ENCODE results near the gene GPC5. TPM values are rescaled to one million over a fixed set of nuclear protein-coding genes. Genes with fewer than 3 reads are reported as not detected.

The GPC5 gene
- total and polyA plus RNA-seq, 2 donors (not counting 3 experiments of a cell fraction or from before 2014, with no cell fraction given): 0.59 to 0.97 TPM

DNA sequence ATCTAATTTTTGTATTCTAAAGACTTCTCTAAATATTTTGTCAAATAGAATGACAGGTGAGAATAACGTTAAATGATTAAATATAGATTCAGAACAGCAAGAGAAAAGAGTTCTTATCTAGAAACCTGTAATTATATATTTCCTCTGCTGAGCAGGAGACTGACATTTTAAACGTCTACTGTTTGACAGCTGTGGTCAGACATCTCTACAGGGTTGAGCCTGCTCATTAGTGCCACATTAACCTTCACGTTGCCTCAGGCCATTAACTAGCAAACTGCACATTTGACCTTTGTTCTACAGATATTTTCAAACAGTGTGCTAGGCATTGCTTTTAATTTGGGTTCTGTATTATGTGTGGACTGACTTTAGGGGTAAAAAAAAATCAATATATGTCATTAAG, 347.5 kb downstream of the GPC5 start:
- Histone ChIP-seq H3K9ac (replicated peaks; ENCODE audit: extremely low read depth, insufficient read depth, low read length) (no peak overlapping the region), H3K36me3 (ENCODE audit: control insufficient read depth in 2 of 2, extremely low read depth in 1 of 2, insufficient read depth in 2 of 2, low read length in 2 of 2) (no peaks in the 10 kb centered on the region), H3K9me3 (replicated peaks; ENCODE audit: control insufficient read depth, insufficient read depth, low read length) (no peaks in the 10 kb centered on the region), H3K4me1 (ENCODE audit: control insufficient read depth, extremely low read depth, insufficient read depth, low read length) (no peaks in the 10 kb centered on the region), H3K27ac (ENCODE audit: insufficient read depth, low read depth, low read length) (no peak overlapping the region), H3K4me3 (replicated peaks in 1 of 3; ENCODE audit: insufficient read depth in 1 of 3, low read depth in 1 of 3, low read length in 3 of 3) (no peak overlapping the region), H3K79me2 (ENCODE audit: control insufficient read depth, insufficient read depth, low read length) (no peaks in the 10 kb centered on the region), H2AFZ (ENCODE audit: low read depth, low read length) (no peak overlapping the region), H3K9me1 (replicated peaks; ENCODE audit: control insufficient read depth, extremely low read depth, insufficient read depth, low read length) (no peaks in the 10 kb centered on the region), H3K27me3 (ENCODE audit: control insufficient read depth in 2 of 2, insufficient read depth in 2 of 2, low read length in 2 of 2) (no peaks in the 10 kb centered on the region), H3K4me2 (ENCODE audit: insufficient read depth, low read length) (no peak overlapping the region), H4K20me1 (replicated peaks; ENCODE audit: control insufficient read depth, extremely low read depth, insufficient read depth, low read length) (no peaks in the 10 kb centered on the region)
- POLR2A ChIA-PET: no interaction called here
- FAIRE-seq: no peak
- no TSS peak for BruUV-seq (replicated peaks)
- CTCF ChIA-PET: no interaction called here
- no peak for DNase-seq (ENCODE audit: low read depth, low spot score)
- TF ChIP-seq MYC (IDR thresholded peaks at IDR 0.05; ENCODE audit: low read depth, low read length): no peak
- no peak for TF ChIP-seq FOS (IDR thresholded peaks at IDR 0.05; ENCODE audit: borderline replicate concordance, insufficient read depth, low read length)
- no peak for TF ChIP-seq POLR2A (IDR thresholded peaks at IDR 0.05; ENCODE audit: low read depth, low read length)
- no peak for TF ChIP-seq POLR2AphosphoS5 (IDR thresholded peaks at IDR 0.05; ENCODE audit: insufficient read depth, low read depth, low read length)
- TF ChIP-seq, protein P1, sequence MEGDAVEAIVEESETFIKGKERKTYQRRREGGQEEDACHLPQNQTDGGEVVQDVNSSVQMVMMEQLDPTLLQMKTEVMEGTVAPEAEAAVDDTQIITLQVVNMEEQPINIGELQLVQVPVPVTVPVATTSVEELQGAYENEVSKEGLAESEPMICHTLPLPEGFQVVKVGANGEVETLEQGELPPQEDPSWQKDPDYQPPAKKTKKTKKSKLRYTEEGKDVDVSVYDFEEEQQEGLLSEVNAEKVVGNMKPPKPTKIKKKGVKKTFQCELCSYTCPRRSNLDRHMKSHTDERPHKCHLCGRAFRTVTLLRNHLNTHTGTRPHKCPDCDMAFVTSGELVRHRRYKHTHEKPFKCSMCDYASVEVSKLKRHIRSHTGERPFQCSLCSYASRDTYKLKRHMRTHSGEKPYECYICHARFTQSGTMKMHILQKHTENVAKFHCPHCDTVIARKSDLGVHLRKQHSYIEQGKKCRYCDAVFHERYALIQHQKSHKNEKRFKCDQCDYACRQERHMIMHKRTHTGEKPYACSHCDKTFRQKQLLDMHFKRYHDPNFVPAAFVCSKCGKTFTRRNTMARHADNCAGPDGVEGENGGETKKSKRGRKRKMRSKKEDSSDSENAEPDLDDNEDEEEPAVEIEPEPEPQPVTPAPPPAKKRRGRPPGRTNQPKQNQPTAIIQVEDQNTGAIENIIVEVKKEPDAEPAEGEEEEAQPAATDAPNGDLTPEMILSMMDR (IDR thresholded peaks at IDR 0.05; ENCODE audit: extremely low read depth in 1 of 2, insufficient read depth in 1 of 2, low read depth in 1 of 2, low read length in 2 of 2): no peak
- TF ChIP-seq, protein P2, sequence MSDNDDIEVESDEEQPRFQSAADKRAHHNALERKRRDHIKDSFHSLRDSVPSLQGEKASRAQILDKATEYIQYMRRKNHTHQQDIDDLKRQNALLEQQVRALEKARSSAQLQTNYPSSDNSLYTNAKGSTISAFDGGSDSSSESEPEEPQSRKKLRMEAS (IDR thresholded peaks at IDR 0.05; ENCODE audit: insufficient read depth, insufficient read length): no peak
- TF ChIP-seq GATA2 (IDR thresholded peaks at IDR 0.05; ENCODE audit: insufficient read depth, insufficient read length, low read depth, low read length): no peak
- no peak for TF ChIP-seq EZH2 (IDR thresholded peaks at IDR 0.05; ENCODE audit: borderline replicate concordance, low read depth, low read length, severe bottlenecking)
- TF ChIP-seq JUN (IDR thresholded peaks at IDR 0.05; ENCODE audit: borderline replicate concordance, insufficient read depth, insufficient read length, low read depth): no peak
- intact Hi-C loops (cut with micrococcal nuclease) (no loop called here), dilution Hi-C loops (cut with MboI; ENCODE audit: extremely low pct_ligation_motif_present, low sequenced_read_pairs) (no loop called here)

All from endothelial cell of umbilical vein (primary cell).